GM15510 (cell line): Measurements from ENCODE around the gene OR4A5.
"Not testable (repeated sequence)": the region's sequence is repeated elsewhere in the genome, so short reads cannot be mapped to it uniquely, and the experiment has no call there.

Experiments used
- POLR2A ChIP-seq: IDR thresholded peaks from 3 replicates; pipeline ENCODE4 v1.6.1; 2011; ENCODE audit warnings: borderline replicate concordance; ENCODE audit not compliant: insufficient read length; ENCODE audit errors: extremely low read depth

Gene OR4A5

GRCh38 chr11:54706532-54706931 is at the start of gene OR4A5:
Gene OR4A5 (plus strand): TSS chr11:54706832. CDS start chr11:54706885, 53 bp downstream.
- TF ChIP-seq POLR2A, result not testable (repeated sequence)
